ENCODE results near the gene GRIN3A. TPM values are rescaled to one million over a fixed set of nuclear protein-coding genes. Genes with fewer than 3 reads are reported as not detected.
"Not testable (repeated sequence)": the region's sequence is repeated elsewhere in the genome, so short reads cannot be mapped to it uniquely, and the experiment has no call there.

Gene GRIN3A
- total and polyA plus RNA-seq, 7 donors = under 0.01 to 1.2 (median 0.25) TPM; not detected in 1

- WGBS, 2 donors = 81% methylated on average over 2 of the region's 2 CpGs
- no peak for DNase-seq
- intact Hi-C loops (cut with DNase I) = no loop called here
- no peak overlapping the region for H3K27ac ChIP-seq
- H3K27me3 ChIP-seq = no peaks in the 10 kb centered on the region
- TF ChIP-seq POLR2A (IDR thresholded peaks at IDR 0.05) (no peak), CTCF (IDR thresholded peaks at IDR 0.05) (no peak), EP300 (IDR thresholded peaks at IDR 0.05) (no peak), POLR2AphosphoS5 (IDR thresholded peaks at IDR 0.05) (no peak)
- no peaks in the 10 kb centered on the region for H3K9me3 ChIP-seq
- no peaks in the 10 kb centered on the region for H3K36me3 ChIP-seq
- H3K4me3 ChIP-seq = no peak overlapping the region
- no peaks in the 10 kb centered on the region for H3K4me1 ChIP-seq
Measured at GRCh38 chr9:101593345-101593744, 145.1 kb downstream of the GRIN3A start.

- Histone ChIP-seq H3K27ac (no peak overlapping the region), H3K9me3 (no peaks in the 10 kb centered on the region), H3K27me3 (no peaks in the 10 kb centered on the region), H3K4me3 (no peak overlapping the region), H3K36me3 (no peaks in the 10 kb centered on the region), H3K4me1 (no peaks in the 10 kb centered on the region)
- TF ChIP-seq EP300 (IDR thresholded peaks at IDR 0.05) = no peak
- DNase-seq = no peak
- intact Hi-C loops (cut with DNase I) = no loop called here
Measured at GRCh38 chr9:101592788-101593187, 145.7 kb downstream of the GRIN3A start.

- H3K27me3 ChIP-seq = no peaks in the 10 kb centered on the region
- no peaks in the 10 kb centered on the region for H3K9me3 ChIP-seq
- no peak for DNase-seq
- intact Hi-C loops (cut with DNase I) = no loop called here
- H3K4me1 ChIP-seq = no peaks in the 10 kb centered on the region
- TF ChIP-seq CTCF (IDR thresholded peaks at IDR 0.05) = no peak
- no peak for TF ChIP-seq EP300 (IDR thresholded peaks at IDR 0.05)
- TF ChIP-seq POLR2A (IDR thresholded peaks at IDR 0.05) = no peak
- no peak for TF ChIP-seq POLR2AphosphoS5 (IDR thresholded peaks at IDR 0.05)
- no peak overlapping the region for H3K27ac ChIP-seq
- no peaks in the 10 kb centered on the region for H3K36me3 ChIP-seq
- H3K4me3 ChIP-seq = no peak overlapping the region
Measured at GRCh38 chr9:101591787-101592446, 146.5 kb downstream of the GRIN3A start.

- H3K4me1 ChIP-seq = no peaks in the 10 kb centered on the region
- H3K4me3 ChIP-seq = no peak overlapping the region
- intact Hi-C loops (cut with DNase I) = no loop called here
- H3K9me3 ChIP-seq = no peaks in the 10 kb centered on the region
- 93 to 95% methylated on average over 3 of the region's 3 CpGs for WGBS, 2 donors
- DNase-seq = no peak
- H3K27me3 ChIP-seq = no peaks in the 10 kb centered on the region
- H3K36me3 ChIP-seq = no peaks in the 10 kb centered on the region
- TF ChIP-seq POLR2A (IDR thresholded peaks at IDR 0.05) (no peak), CTCF (IDR thresholded peaks at IDR 0.05) (no peak), EP300 (IDR thresholded peaks at IDR 0.05) (no peak), POLR2AphosphoS5 (IDR thresholded peaks at IDR 0.05) (no peak)
- no peak overlapping the region for H3K27ac ChIP-seq
Measured at GRCh38 chr9:101590901-101591300, 147.5 kb downstream of the GRIN3A start.

- H3K27ac ChIP-seq; H3K4me1 ChIP-seq; H3K27me3 ChIP-seq; H3K36me3 ChIP-seq; H3K9me3 ChIP-seq; H3K4me3 ChIP-seq; DNase-seq; intact Hi-C loops (cut with DNase I): not testable (repeated sequence)
- WGBS, 2 donors = 90% methylated on average over 6 of the region's 6 CpGs
Measured at GRCh38 chr9:101590074-101590473, 148.4 kb downstream of the GRIN3A start.
